Neural progenitor cell (in vitro differentiated cells): Measurements from ENCODE around the gene CPXM1.

Experiments used
- CTCF ChIP-seq: fragments of 200-600 bp; sonication (generic); IDR thresholded peaks from 2 replicates; pipeline ENCODE4 v1.5.1; 2017; ENCODE audit warnings: antibody characterized with exemption, mild to moderate bottlenecking
- EZH2 ChIP-seq: fragments of 200-600 bp; sonication (generic); IDR thresholded peaks from 2 replicates; pipeline ENCODE4 v1.6.1; 2017; ENCODE audit warnings: antibody characterized with exemption, mild to moderate bottlenecking, moderate library complexity
- EZH2phosphoT487 ChIP-seq: fragments of 200-600 bp; sonication (generic); IDR thresholded peaks from 2 replicates; pipeline ENCODE4 v1.6.1; 2017; ENCODE audit warnings: antibody characterized with exemption

GRCh38 chr20:2799688-2800520 is 523 bp downstream of the CPXM1 start:
- no peak for TF ChIP-seq EZH2phosphoT487
- no peak for TF ChIP-seq CTCF
- TF ChIP-seq EZH2: no peak
